ENCODE measurements around the gene NSL1.

NSL1 gene

DNA sequence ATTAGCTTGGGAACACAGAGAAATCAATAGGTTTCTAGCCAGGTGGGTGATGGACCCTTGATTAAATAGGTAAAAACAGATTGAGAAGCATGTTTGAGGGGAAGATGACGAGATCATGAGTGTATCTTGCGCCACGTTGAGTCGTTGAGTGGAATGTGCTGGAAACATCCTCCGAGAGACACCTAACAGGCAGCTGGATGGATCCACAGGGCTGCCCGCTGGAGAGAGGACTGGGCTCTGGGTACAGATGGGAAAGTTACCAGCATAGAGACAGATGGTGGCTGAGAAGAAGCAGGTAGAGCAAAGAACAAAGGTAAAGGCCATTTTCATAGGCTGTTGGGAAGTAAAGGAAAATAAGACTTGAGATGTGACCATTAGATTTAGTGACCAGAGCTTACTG is 107.5 kb downstream of the NSL1 start:
- no peak overlapping the region for H3K27ac ChIP-seq (ENCODE audit: low read depth, low read length)
- no peak overlapping the region for H3K9ac ChIP-seq (ENCODE audit: low read depth, low read length)
- H3K4me3 ChIP-seq (ENCODE audit: low read depth, low read length) = no peak overlapping the region

DNA sequence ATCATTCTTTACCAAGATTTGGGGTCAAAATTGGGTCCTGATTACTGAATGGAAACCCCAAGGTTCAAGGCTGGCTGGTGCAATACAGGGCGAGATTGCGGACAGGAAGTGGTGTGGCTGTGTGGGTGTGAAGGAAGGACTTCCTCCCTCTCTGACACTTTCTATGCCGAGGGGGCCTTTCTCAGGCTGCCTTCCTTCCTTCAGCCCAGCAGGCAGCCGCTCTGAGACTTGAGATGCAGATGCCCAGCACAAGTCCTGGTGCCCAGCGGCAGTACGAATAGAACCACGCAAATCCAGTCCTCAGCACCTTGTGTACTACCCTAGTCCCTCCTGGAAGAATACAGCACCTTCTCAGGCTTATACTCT is 108.2 kb downstream of the NSL1 start:
- no peaks in the 10 kb centered on the region for H3K4me1 ChIP-seq (ENCODE audit: control insufficient read depth, insufficient read depth, low read length)
- H3K9ac ChIP-seq (ENCODE audit: low read depth, low read length) = no peak overlapping the region
- no peaks in the 10 kb centered on the region for H3K9me3 ChIP-seq (ENCODE audit: control insufficient read depth, insufficient read depth, low read length)
- no peaks in the 10 kb centered on the region for H3K36me3 ChIP-seq (ENCODE audit: control insufficient read depth, insufficient read depth, low read length)
- H3K27me3 ChIP-seq (ENCODE audit: control insufficient read depth, insufficient read depth, low read length) = no peaks in the 10 kb centered on the region
- no peak overlapping the region for H3K4me3 ChIP-seq (ENCODE audit: low read depth, low read length)
- no peak overlapping the region for H3K27ac ChIP-seq (ENCODE audit: low read depth, low read length)

More for the DNA sequence above, 107.5 kb downstream of the NSL1 start:
- no peaks in the 10 kb centered on the region for H3K36me3 ChIP-seq (ENCODE audit: control insufficient read depth, insufficient read depth, low read length)
- no peaks in the 10 kb centered on the region for H3K27me3 ChIP-seq (ENCODE audit: control insufficient read depth, insufficient read depth, low read length)
- no peaks in the 10 kb centered on the region for H3K4me1 ChIP-seq (ENCODE audit: control insufficient read depth, insufficient read depth, low read length)
- no peaks in the 10 kb centered on the region for H3K9me3 ChIP-seq (ENCODE audit: control insufficient read depth, insufficient read depth, low read length)

DNA sequence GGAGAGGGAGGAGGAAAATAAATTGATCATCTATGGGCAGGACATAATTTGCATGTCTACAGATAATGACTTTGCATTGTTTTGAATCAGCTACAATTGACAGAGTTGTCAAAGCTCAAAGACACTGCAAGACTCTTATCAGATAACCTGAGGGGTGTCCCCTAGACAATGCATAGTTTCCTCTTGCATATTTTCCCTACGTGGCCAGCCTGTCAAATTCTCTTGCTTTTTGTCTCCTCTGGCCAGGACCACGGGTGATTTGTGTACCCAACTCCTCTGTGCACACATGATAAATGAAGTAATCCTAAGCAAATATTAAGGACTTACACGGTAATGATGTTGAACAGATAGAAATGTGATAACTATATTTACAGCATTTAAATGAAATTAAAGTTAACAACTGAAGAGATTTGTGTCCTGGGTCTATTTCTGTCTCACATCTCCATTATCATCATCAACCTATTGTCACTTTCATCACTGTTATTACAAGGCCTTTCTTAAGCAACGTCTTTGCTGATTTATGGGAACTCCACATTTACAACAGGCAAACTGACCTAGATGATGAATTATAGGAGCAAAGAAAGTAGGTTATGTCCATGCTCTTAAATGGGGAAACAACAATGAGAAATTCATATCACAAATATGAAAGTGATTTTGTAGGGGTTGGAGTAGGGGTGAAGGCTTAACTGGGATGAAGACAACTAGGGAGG is 110.7 kb downstream of the NSL1 start:
- H3K27ac ChIP-seq (ENCODE audit: low read depth, low read length) = no peak overlapping the region
- H3K4me3 ChIP-seq (ENCODE audit: low read depth, low read length) = no peak overlapping the region
- no peaks in the 10 kb centered on the region for H3K9me3 ChIP-seq (ENCODE audit: control insufficient read depth, insufficient read depth, low read length)
- no peaks in the 10 kb centered on the region for H3K36me3 ChIP-seq (ENCODE audit: control insufficient read depth, insufficient read depth, low read length)
- H3K9ac ChIP-seq (ENCODE audit: low read depth, low read length) = no peak overlapping the region
- no peaks in the 10 kb centered on the region for H3K27me3 ChIP-seq (ENCODE audit: control insufficient read depth, insufficient read depth, low read length)
- H3K4me1 ChIP-seq (ENCODE audit: control insufficient read depth, insufficient read depth, low read length) = no peaks in the 10 kb centered on the region

DNA sequence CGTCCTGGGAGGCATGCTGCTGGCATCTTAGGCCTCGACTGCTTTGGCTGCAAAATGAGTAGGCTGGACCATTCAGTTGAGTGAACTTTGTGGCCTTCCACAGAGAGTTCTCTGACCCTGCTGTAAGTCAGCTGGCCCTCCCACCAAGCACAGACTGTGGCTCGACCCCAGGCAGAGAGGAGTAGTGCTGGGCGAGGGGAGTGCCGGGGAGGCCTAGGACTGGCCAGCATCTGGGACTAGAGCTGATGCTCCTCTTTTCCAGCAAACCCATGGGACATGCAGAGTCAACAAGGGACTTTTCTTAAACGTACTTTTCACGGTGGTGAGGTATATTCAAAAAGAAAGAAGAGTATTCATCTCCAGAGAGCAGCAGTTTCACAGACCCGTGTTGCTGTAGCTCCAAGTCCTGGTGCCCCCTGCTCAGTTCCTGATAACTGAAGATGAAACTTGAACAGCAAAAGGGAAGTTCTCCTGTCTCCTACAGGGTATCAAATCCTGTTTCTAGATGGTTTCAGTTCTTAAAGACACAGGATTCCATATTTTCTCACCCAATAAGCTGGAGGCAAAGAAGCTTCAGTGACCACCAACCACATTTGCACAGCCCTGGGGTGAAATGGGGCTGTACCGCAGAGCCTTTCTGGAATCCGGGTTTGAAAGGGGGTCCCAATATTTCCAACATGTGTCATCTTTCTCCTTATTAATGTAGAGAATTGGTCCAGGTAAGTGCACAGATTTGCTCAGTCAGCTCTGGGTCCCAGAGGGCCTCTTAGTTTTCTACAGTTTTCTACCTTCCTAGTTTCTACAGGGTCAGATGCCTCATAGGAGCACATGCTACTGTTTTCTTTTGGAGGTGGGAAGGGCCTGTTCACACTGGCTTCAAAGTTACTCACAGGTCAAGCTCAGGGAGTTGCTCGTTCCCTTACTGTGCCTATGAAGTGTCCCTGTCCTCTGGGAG is 112.8 kb downstream of the NSL1 start:
- Histone ChIP-seq H3K4me3 (ENCODE audit: low read depth, low read length) (no peak overlapping the region), H3K27ac (ENCODE audit: low read depth, low read length) (no peak overlapping the region), H3K36me3 (ENCODE audit: control insufficient read depth, insufficient read depth, low read length) (no peaks in the 10 kb centered on the region), H3K4me1 (ENCODE audit: control insufficient read depth, insufficient read depth, low read length) (no peaks in the 10 kb centered on the region), H3K9ac (ENCODE audit: low read depth, low read length) (no peak overlapping the region), H3K9me3 (ENCODE audit: control insufficient read depth, insufficient read depth, low read length) (no peaks in the 10 kb centered on the region), H3K27me3 (ENCODE audit: control insufficient read depth, insufficient read depth, low read length) (no peaks in the 10 kb centered on the region)

DNA sequence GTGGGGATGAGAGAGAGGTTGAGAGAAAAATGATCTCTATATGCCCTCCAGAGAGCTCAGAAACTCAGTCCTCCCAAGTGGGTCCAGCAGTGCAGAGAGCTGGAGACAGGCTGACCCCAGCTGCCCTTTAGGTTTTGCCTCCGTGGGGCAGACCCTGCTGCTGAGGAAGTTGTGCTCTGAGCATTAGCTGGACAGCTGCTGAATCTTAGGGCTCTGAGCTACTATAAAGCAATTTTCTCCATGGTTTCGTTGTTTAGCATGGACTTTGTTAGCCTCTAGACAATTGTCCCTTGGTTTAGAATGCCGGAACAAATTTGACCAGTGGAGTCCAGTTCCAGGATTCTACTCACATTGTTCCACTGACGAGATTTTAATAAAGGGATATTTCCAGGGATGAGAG is 114.0 kb downstream of the NSL1 start:
- Histone ChIP-seq H3K36me3 (ENCODE audit: control insufficient read depth, insufficient read depth, low read length) (no peaks in the 10 kb centered on the region), H3K9ac (ENCODE audit: low read depth, low read length) (no peak overlapping the region), H3K4me1 (ENCODE audit: control insufficient read depth, insufficient read depth, low read length) (no peaks in the 10 kb centered on the region), H3K4me3 (ENCODE audit: low read depth, low read length) (no peak overlapping the region), H3K27ac (ENCODE audit: low read depth, low read length) (no peak overlapping the region), H3K27me3 (ENCODE audit: control insufficient read depth, insufficient read depth, low read length) (no peaks in the 10 kb centered on the region), H3K9me3 (ENCODE audit: control insufficient read depth, insufficient read depth, low read length) (no peaks in the 10 kb centered on the region)

DNA sequence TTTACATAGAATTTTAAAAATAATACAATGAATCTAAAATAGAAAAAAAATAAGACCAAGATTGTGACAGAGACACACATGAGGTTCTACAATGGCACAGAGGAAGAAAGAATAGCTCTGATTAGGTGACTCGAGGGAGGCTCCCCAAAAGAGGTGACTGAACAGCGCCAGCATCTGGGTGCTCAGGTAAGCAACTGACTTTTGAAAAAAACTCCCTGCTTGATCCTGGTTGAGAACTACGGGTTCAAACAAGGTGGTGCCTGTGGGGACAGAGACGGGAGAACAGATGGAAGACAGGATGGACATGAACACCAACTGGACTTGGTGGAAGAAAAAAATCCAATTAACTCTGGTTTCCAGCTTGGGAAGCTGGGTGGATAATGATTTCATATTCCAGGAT is 114.4 kb downstream of the NSL1 start:
- no peaks in the 10 kb centered on the region for H3K4me1 ChIP-seq (ENCODE audit: control insufficient read depth, insufficient read depth, low read length)
- no peak overlapping the region for H3K4me3 ChIP-seq (ENCODE audit: low read depth, low read length)
- no peak overlapping the region for H3K9ac ChIP-seq (ENCODE audit: low read depth, low read length)
- H3K27me3 ChIP-seq (ENCODE audit: control insufficient read depth, insufficient read depth, low read length) = no peaks in the 10 kb centered on the region
- H3K36me3 ChIP-seq (ENCODE audit: control insufficient read depth, insufficient read depth, low read length) = no peaks in the 10 kb centered on the region
- H3K27ac ChIP-seq (ENCODE audit: low read depth, low read length) = no peak overlapping the region
- no peaks in the 10 kb centered on the region for H3K9me3 ChIP-seq (ENCODE audit: control insufficient read depth, insufficient read depth, low read length)

Data from HUES48 (cell line).